ENCODE measurements around the gene SLC7A10.
"Not testable (repeated sequence)": the region's sequence is repeated elsewhere in the genome, so short reads cannot be mapped to it uniquely, and the experiment has no call there.

SLC7A10 gene

GRCh38 chr19:33202546-33203507 lies 22.8 kb downstream of the SLC7A10 start:
- no peak for DNase-seq (ENCODE audit: low read depth)

DNA sequence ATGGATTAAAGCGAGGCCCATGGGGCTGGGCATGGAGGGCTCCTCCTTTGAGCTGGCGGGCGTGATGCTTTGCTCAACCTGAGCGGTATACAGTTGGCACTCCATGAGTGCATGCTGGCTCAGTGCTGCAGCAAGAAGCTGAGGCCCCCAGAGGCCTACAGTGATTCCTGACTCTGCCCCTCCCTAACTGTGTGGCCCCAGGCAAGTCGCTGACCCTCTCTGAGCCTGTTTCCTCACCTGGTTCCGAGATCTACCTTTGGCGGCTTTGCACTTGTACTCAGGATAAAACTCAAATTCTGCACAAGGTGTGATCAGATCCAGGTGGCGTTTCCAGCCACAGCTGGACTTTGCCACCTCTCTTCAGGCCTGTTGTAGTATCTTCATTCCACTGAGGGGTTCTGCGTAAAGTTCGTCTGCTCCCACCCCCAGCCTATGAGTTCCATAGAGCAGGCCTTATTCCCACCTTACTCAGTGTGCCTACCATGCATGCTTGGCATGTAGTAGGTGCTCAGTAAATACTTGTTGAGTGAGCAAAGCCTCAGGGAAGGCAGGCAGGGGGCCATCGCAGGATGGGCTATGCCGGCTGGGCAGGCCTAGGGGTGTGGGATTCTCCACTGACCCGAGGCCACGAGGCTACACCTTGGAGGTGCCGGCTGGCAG lies 23.6 kb downstream of the SLC7A10 start:
- no peak for DNase-seq (ENCODE audit: low read depth)

DNA sequence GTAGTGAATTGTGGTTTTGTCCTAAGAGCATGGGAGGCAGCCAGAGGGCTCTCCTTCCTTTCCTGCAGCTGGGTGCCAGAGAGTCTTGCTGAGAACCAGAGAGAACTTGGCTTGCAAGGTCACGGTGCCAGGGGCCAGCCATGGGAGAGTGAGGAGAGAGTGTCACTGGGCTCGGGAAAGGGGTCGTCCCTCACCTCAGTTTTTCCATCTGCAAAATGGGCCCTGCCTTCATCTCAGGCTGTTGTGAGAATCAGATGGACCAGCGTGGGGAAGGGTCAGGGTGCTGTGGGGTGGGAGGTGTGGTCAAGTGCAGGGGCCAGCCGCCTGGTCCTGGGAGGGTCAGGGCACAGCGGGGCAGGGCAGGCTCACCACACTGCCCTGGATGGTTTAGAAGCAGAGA lies 24.2 kb downstream of the SLC7A10 start:
- DNase-seq (ENCODE audit: low read depth), result no peak

GRCh38 chr19:33199441-33200265 lies 26.0 kb downstream of the SLC7A10 start:
- DNase-seq (ENCODE audit: low read depth), result no peak

DNA sequence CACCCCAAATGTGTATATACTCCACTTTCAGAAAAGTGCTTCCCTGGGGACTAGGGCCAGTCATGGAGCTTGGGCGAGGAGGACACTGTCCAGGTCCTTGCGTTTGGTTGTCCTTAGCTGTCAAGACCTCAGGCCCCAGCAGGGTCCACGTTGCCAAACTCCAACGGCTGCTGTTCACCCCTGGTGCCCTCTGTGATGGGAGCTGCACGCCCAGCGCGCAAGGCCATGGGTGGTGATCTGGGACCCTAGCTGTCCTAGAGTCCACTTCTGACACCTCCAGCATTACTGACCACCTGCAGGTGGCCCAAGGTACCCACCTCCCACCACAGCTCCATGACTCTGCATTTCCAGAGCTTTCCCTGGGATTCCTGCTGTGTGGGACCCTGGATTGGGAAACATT lies 27.5 kb downstream of the SLC7A10 start:
- DNase-seq (ENCODE audit: low read depth), result no peak

- no peak for DNase-seq (ENCODE audit: low read depth)
Measured at GRCh38 chr19:33197591-33198000, 28.1 kb downstream of the SLC7A10 start.

DNA sequence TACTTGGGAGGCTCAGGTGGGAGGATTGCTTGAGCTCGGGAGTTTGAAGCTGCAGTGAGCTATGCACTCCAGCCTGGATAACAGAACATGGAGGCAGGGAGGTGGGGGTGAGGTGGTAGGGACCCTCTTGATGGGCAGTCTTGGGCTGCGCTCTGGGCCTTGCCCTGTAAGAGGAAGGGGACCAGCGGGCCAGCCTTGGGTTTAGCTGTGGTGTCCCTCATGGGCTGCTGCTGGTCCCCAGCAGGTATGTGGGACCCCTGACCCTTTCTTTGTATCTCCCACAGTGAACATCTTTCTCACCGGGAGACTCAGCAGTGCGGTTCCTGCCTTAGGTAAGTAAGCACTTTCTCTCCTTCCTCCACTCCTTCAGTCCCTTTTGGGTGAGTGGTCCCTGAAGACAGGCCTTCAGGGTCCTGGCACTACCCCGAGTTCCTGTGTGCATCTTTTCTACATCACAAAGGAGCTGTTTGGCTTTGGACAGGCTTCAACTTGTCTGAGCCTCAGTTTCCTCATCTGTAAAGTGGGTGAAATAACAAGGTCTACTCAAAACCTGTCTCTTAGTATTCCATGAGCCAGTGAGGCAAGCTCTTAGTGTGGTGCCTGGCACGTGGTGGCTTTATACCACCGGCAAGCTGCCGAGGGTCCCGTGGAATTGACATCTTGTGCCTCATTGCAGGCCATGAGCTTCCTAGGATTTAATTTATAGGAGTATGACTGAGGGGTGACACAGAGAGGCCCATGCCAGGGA lies 29.0 kb downstream of the SLC7A10 start:
- no peak for DNase-seq (ENCODE audit: low read depth)

DNA sequence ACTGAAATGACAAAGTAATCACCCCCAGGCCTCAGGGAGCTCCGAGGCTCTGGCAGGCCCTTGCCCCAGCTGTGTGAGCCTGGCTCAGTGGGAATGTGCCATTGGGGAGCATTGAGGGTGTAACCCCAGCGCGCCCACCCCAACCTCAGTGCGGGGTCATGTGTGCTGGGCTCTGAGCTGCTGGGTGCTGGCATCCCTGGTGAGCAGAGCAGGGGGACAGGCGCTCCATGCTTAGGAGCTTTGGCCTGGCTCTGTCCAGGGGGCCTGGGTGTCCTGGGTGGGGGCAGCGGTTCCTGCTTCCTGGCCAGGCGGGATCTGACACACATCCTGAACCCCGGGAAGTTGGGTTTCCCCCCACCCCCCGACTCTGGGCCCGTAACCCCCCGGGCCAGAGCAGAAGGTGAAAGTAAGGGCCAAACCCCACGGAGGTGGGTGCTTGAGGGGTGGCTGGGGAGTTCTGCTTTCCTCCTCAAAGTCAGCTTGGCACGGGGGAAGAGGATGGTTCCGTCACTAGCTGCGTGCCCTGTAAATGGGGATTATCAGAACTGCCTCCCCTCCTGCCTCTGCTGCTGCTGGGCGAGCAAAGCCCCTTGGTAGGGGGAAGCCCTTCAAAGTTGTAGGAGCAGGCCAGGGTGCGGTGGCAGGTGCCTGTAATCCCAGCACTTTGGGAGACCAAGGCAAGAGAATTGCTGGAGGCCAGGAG lies 29.9 kb downstream of the SLC7A10 start:
- DNase-seq (ENCODE audit: low read depth), result no peak

DNA sequence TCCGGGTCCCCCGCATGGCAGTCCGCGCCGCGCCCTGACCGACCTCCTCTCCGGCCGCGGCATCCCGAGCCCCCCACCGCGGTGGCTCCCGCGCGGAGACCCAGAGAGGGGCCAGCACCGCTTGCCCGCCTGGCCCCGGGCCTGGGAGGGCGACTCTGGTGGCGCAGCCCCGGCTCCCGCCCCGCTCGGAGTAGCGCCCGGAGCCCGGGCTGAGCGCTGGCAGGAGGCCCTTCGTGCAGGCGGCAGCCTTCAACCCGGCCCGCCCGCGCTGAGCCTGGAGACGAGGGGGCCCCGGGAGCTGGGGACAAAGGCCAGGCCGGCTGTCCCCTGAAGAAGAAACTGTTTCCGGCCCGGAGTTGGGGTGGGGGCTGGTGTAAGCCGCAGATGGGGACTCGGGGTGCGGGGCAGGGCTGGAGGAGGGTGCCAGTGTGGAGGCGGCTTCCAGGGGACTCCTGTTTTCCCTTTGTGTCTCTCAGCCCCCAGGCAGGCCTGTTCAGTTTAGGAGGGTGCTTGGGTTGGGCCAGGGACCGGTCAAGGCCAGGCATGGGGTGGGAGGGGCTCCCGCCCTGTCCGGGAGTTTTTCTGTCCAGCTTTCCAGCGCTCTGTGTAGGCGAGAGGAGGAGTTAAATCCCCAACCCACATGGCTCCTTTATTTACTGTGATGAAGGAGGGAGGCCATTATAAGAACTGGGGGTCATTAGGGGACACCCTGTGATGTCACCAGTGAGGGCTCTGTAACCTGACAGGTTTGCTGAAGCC lies 30.6 kb downstream of the SLC7A10 start:
- DNase-seq (ENCODE audit: low read depth), result no peak

DNA sequence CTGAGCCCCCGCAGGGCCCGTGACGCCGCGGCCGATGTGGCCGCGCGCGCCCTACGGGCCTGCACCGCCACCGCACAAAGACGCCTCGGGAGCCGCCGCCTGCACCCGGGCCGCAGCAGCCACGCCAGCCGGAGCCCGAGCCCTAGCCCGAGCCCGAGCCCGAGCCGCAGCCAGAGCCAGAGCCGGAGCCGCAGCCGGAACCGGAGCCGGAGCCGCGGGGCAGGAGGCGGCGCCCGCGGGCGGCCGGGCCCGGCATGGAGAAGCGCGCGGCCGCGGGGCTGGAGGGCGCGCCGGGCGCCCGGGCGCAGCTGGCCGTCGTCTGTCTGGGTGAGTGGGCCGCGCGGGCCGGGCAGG lies 31.1 kb downstream of the SLC7A10 start:
- no peak for DNase-seq (ENCODE audit: low read depth)

- no peak for DNase-seq (ENCODE audit: low read depth)
Measured at GRCh38 chr19:33193865-33194362, 31.7 kb downstream of the SLC7A10 start, which contains the start of gene LRP3. LRP3 (plus strand) TSS chr19:33194330; CDS start chr19:33194786, 456 bp downstream.

DNA sequence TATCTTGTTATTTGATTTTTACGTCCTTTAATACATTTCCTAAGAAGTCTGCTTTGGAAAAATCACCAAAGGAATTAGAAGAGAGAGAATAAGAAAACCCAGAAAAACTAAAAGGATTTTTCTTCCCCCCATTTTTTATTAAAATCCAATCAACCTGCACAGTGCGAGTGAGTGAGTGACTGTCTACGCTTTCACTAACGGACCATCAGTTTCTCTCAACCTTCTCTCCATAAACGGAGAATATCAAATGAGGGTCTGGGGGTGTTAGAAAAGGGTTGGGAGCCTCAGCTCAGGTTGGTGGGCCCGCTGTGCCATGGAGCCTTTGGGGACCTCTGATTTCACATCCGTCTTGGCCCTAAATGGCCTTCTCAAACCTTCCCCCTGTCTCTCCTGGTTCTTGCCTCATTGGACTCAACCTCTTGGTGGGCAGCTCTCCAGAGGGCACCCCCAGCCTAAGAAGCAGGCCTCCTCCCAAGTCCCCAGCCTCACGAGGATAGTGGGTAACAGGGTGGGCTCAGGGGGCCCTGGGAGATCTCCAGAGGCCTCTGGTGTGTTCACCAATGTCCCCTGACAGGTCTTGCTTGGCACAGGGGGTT lies 32.3 kb downstream of the SLC7A10 start:
- no peak for DNase-seq (ENCODE audit: low read depth)

- no peak for DNase-seq (ENCODE audit: low read depth)
Measured at GRCh38 chr19:33192010-33192409, 33.6 kb downstream of the SLC7A10 start.

DNA sequence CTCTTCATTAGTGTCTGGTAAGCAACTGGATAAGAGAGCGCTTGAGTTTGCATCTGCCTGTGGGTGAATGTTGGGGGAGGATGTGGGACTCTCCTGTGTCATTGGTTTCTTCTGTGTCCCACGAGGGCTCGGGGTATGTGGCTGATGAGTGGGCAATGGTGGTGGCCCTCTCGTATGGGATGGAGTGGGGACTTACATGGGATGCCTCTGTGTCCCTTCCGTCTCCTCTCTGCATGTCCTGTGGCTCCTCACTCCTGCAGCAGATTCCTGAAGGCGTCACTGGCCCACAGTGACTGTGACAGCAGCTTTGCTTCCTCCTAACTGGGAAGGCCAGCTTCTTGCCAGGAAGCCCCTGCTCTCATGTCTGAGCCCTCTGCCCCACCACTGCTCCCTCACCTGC lies 34.1 kb downstream of the SLC7A10 start:
- DNase-seq (ENCODE audit: low read depth), result no peak

DNA sequence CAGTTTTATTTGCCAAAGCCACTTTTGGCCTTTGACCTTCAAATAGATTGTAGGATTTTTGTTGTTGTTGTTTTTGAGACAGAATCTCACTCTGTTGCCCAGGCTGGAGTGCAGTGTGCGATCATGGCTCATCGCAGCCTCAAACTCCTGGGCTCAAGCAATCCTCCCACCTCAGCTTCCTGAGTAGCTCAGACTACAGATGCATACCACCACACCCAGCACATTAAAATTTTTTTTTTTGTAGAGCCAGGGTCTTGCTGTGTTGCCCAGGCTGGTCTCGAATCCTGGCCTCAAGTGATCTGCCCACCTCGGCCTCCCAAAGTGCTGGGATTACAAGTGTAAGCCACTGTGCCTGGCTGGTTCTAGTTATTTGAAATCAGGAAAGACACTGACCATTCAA lies 34.6 kb downstream of the SLC7A10 start:
- DNase-seq (ENCODE audit: low read depth), result not testable (repeated sequence)

DNA sequence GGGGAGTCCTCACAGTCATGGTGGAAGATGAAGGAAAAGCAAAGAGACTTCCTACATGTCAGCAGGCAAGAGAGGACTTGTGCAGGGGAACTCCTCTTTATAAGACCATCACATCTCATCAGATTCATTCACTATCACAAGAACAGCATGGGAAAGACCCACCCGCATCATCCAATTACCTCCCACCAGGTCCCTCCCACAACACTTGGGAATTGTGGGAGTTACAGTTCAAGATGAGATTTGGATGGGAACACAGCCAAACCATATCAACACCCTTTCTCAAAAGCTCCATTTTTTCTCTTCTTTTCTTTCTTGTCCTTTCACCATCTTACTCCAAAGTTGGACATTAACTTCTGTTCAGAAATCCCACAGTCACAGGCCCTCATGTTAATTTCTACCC lies 36.2 kb downstream of the SLC7A10 start:
- no peak for DNase-seq (ENCODE audit: low read depth)

- DNase-seq (ENCODE audit: low read depth), result no peak
Measured at GRCh38 chr19:33187183-33187540, 38.5 kb downstream of the SLC7A10 start.

GRCh38 chr19:33186431-33187182 lies 39.0 kb downstream of the SLC7A10 start:
- DNase-seq (ENCODE audit: low read depth), result no peak

DNA sequence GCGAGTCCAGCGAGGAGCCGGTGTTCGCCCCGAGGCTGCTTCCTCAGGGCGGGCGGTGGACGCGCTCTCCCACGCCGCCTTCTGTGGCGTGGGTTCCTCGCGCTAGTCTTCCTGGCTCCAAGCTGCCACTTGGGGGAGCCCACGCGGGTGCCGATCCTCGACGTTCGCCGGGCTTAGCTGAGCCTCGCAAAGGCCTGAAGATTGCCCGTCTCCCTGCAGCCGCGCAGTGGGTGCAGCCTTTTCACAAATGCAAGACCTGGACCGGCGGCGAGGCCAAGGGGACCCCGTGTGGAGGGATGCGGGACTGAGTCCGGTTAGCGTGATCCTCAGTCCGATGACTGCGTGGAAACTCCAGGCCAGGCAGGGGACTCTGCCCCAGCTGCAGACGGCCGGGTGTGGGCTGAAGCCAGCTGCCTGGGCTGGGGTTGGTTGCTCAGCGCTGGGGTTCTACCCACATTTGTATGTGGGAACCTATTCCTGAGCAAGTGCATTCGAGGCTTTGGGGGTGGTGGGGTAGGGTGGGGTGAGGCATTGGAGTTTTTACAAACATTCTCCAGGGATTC lies 48.2 kb downstream of the SLC7A10 start:
- no peak for DNase-seq (ENCODE audit: low read depth)
